ENCODE results near the gene RAB11B.

DNA sequence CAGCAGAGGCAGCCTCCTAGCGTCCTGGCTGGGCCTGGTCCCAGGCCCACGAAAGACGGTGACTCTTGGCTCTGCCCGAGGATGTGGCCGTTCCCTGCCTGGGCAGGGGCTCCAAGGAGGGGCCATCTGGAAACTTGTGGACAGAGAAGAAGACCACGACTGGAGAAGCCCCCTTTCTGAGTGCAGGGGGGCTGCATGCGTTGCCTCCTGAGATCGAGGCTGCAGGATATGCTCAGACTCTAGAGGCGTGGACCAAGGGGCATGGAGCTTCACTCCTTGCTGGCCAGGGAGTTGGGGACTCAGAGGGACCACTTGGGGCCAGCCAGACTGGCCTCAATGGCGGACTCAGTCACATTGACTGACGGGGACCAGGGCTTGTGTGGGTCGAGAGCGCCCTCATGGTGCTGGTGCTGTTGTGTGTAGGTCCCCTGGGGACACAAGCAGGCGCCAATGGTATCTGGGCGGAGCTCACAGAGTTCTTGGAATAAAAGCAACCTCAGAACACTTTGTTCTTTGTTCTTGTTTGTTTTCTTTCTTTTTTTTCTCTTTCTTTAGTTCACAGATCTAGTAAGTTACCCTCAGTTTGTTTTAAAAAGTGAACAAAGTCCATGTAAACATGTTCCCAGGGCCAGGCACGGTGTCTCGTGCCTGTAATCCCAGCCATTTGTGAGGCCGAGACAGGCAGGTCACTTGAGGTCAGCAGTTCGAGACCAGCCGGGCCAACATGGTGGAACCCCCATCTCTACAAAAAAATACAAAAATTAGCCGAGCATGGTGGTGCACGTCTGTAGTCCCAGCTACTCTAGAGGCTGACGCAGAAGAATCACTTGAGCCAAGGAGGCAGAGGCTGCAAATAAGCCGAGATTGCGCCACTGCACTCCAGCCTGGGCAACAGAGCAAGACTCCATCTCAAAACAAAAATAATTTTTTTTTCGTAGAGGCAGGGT, 16.0 kb upstream of the RAB11B start:
- TF ChIP-seq POLR2AphosphoS5 (IDR thresholded peaks at IDR 0.05) (peak in 1 of 3 donors; percentile 37), POLR2A (IDR thresholded peaks at IDR 0.05) (no peak)
- TF ChIP-seq, protein P1, sequence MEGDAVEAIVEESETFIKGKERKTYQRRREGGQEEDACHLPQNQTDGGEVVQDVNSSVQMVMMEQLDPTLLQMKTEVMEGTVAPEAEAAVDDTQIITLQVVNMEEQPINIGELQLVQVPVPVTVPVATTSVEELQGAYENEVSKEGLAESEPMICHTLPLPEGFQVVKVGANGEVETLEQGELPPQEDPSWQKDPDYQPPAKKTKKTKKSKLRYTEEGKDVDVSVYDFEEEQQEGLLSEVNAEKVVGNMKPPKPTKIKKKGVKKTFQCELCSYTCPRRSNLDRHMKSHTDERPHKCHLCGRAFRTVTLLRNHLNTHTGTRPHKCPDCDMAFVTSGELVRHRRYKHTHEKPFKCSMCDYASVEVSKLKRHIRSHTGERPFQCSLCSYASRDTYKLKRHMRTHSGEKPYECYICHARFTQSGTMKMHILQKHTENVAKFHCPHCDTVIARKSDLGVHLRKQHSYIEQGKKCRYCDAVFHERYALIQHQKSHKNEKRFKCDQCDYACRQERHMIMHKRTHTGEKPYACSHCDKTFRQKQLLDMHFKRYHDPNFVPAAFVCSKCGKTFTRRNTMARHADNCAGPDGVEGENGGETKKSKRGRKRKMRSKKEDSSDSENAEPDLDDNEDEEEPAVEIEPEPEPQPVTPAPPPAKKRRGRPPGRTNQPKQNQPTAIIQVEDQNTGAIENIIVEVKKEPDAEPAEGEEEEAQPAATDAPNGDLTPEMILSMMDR (IDR thresholded peaks at IDR 0.05): no peak

Measured in transverse colon (tissue), 4 donors.